ENCODE results near the gene SERTM1. TPM values are rescaled to one million over a fixed set of nuclear protein-coding genes. Genes with fewer than 3 reads are reported as not detected.

Gene SERTM1
- total RNA-seq, 2 donors from 2014 or later: 0.26 TPM; not detected in 1

DNA sequence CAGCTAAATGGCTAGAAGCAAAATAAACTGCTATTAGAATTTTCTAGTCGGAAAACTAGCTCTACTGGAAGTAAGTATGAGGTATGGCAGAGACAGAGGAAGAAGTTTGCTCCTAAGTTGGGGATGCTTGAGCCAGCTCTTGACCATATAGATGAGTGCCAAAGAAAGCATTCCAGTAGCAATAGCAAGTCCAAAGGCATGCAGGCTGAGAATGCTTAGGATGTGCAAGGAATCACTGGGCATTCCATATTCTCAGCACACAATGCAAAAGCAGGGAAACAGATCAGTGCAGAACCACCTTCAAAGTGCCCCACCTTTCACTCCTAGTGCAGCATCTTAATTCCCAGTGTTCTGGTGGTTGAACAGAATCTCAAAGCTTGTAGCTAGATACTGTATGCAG is 32.9 kb downstream of the SERTM1 start:
- H3K27me3 ChIP-seq: no peaks in the 10 kb centered on the region
- intact Hi-C loops (cut with DNase I): no loop called here
- DNase-seq (no peak), ATAC-seq (no peak)
- H3K4me1 ChIP-seq: no peaks in the 10 kb centered on the region
- TF ChIP-seq, protein P1, sequence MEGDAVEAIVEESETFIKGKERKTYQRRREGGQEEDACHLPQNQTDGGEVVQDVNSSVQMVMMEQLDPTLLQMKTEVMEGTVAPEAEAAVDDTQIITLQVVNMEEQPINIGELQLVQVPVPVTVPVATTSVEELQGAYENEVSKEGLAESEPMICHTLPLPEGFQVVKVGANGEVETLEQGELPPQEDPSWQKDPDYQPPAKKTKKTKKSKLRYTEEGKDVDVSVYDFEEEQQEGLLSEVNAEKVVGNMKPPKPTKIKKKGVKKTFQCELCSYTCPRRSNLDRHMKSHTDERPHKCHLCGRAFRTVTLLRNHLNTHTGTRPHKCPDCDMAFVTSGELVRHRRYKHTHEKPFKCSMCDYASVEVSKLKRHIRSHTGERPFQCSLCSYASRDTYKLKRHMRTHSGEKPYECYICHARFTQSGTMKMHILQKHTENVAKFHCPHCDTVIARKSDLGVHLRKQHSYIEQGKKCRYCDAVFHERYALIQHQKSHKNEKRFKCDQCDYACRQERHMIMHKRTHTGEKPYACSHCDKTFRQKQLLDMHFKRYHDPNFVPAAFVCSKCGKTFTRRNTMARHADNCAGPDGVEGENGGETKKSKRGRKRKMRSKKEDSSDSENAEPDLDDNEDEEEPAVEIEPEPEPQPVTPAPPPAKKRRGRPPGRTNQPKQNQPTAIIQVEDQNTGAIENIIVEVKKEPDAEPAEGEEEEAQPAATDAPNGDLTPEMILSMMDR (IDR thresholded peaks at IDR 0.05): no peak
- no peak for TF ChIP-seq POLR2A (IDR thresholded peaks at IDR 0.05)
- no peak overlapping the region for H3K27ac ChIP-seq
- H3K36me3 ChIP-seq (replicated peaks in 1 of 2; ENCODE audit: insufficient read depth in 1 of 2, low read depth in 2 of 2): no peaks in the 10 kb centered on the region
- no peak overlapping the region for H3K4me3 ChIP-seq
- 48 to 54% methylated on average over 1 of the region's 1 CpG for WGBS, 2 donors
- no peaks in the 10 kb centered on the region for H3K9me3 ChIP-seq

DNA sequence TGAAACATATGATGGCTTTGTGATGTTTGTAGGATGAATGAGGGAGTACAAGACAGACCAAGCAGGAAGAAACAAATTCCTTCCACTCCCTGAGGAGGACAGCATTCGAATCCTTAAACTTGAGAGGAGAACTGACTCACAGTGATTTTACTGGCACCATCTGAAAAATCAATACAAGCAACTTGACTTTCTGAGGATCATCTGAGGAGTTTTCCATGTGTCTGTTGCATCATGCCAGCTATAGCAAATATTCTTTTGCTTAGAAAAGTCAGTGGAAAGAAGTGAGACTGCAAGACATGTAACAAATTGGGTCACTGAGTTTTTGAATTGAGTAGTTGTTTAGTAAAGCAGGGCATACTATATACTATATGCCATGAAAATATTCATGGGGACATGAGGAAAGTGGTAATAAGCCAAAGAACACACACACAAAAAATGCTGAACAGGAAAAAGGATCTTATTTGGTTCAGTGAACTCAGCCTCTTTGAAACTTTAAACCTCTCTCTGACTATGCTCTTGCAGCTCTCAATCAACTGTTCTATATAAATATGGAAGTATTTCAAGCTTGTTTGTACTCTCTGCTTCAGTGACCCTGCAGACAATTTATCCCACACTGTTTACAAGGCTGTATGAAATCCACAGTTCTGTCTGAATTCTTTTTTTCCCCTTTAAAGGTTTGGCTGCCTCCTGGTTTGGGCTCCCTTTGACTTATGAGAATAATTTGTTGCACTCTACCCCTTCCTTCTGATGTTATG is 35.5 kb downstream of the SERTM1 start:
- no peak for TF ChIP-seq POLR2A (IDR thresholded peaks at IDR 0.05)
- TF ChIP-seq, protein P1 (IDR thresholded peaks at IDR 0.05): no peak
- Histone ChIP-seq H3K4me1 (no peaks in the 10 kb centered on the region), H3K9me3 (no peaks in the 10 kb centered on the region), H3K27ac (no peak overlapping the region), H3K27me3 (no peaks in the 10 kb centered on the region), H3K4me3 (no peak overlapping the region), H3K36me3 (replicated peaks in 1 of 2; ENCODE audit: insufficient read depth in 1 of 2, low read depth in 2 of 2) (no peaks in the 10 kb centered on the region)
- no peak for DNase-seq
- intact Hi-C loops (cut with DNase I): no loop called here
- WGBS, 2 donors: 47 to 57% methylated on average over 1 of the region's 1 CpG
- no peak for ATAC-seq

DNA sequence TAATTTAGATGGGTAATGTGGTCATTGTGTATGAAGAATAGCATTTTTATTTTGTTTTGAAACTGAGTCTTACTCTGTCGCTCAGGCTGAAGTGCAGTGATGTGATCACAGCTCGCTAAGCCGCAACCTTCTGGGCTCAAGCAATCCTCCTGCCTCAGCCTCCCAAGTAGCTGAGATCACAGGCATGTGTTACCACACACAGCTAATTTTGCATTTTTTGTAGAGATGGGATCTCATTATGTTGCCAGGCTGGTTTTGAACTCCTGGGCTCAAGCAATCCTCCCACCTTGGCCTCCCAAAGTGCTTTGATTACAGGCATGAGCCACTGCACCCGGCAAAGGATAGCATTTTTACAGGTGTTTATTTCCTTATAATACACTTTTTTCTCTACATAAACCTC is 36.6 kb downstream of the SERTM1 start:
- no peaks in the 10 kb centered on the region for H3K36me3 ChIP-seq (replicated peaks in 1 of 2; ENCODE audit: insufficient read depth in 1 of 2, low read depth in 2 of 2)
- H3K4me1 ChIP-seq: no peaks in the 10 kb centered on the region
- H3K27ac ChIP-seq: no peak overlapping the region
- H3K4me3 ChIP-seq: no peak overlapping the region
- ATAC-seq (no peak), DNase-seq (no peak)
- TF ChIP-seq POLR2A (IDR thresholded peaks at IDR 0.05): no peak
- TF ChIP-seq, protein P1 (IDR thresholded peaks at IDR 0.05): no peak
- WGBS, 2 donors: 82 to 85% methylated on average over 4 of the region's 4 CpGs
- intact Hi-C loops (cut with DNase I): no loop called here
- H3K27me3 ChIP-seq: no peaks in the 10 kb centered on the region
- no peaks in the 10 kb centered on the region for H3K9me3 ChIP-seq

DNA sequence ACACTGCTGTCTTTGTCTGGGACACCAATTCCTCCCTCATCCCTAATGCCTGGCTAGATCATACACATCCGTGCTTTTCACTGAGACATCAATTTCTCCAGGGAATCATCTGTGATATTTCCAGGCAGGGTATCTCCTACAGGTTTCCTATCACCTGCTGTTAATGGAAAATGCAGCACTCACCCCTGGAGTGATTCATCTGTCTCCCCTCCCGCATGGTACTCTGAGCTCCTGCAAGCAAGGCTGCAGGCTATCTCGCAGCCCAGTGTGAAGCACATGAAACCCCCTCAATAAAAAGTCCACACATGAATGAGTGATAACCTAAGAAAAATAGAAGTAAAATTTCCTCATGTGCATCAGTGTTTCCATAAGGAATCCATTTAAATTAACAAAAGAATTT is 38.5 kb downstream of the SERTM1 start:
- no peaks in the 10 kb centered on the region for H3K4me1 ChIP-seq
- H3K27ac ChIP-seq: no peak overlapping the region
- no peak overlapping the region for H3K4me3 ChIP-seq
- H3K9me3 ChIP-seq: no peaks in the 10 kb centered on the region
- TF ChIP-seq, protein P1 (IDR thresholded peaks at IDR 0.05): no peak
- TF ChIP-seq POLR2A (IDR thresholded peaks at IDR 0.05): no peak
- H3K27me3 ChIP-seq: no peaks in the 10 kb centered on the region
- intact Hi-C loops (cut with DNase I): no loop called here
- DNase-seq: no peak
- ATAC-seq: no peak
- 52 to 70% methylated on average over 3 of the region's 3 CpGs for WGBS, 2 donors
- no peaks in the 10 kb centered on the region for H3K36me3 ChIP-seq (replicated peaks in 1 of 2; ENCODE audit: insufficient read depth in 1 of 2, low read depth in 2 of 2)

DNA sequence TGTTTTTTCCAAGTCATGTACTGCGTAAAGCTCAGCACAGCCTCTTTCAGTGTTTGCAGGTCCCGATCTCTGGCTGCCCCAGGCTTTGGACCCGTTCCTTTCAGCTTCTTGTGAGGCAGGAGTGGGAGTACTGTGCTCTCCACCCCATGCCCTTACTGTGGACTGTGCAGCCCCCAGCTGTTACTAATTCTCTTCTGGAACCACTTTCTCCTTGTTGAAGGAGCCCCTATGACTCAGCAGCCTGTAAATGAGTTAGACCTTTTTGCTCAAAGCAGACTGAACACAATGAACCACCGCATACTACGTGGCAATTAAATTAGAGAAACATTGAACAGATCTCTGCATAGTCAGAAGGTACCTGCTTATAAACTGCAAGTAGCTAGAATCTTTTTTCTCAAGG is 39.0 kb downstream of the SERTM1 start:
- TF ChIP-seq POLR2A (IDR thresholded peaks at IDR 0.05): no peak
- TF ChIP-seq, protein P1 (IDR thresholded peaks at IDR 0.05): no peak

More for the DNA sequence above, 39.0 kb downstream of the SERTM1 start:
- intact Hi-C loops (cut with DNase I): no loop called here
- no peaks in the 10 kb centered on the region for H3K9me3 ChIP-seq
- ATAC-seq (no peak), DNase-seq (no peak)
- H3K4me3 ChIP-seq: no peak overlapping the region
- no peaks in the 10 kb centered on the region for H3K4me1 ChIP-seq
- no peaks in the 10 kb centered on the region for H3K36me3 ChIP-seq (replicated peaks in 1 of 2; ENCODE audit: insufficient read depth in 1 of 2, low read depth in 2 of 2)
- no peaks in the 10 kb centered on the region for H3K27me3 ChIP-seq
- WGBS, 2 donors: 66 to 74% methylated on average over 5 of the region's 5 CpGs
- H3K27ac ChIP-seq: no peak overlapping the region
